GM18519 (cell line): ENCODE results near the gene HIPK2.
"Not testable (repeated sequence)": the region's sequence is repeated elsewhere in the genome, so short reads cannot be mapped to it uniquely, and the experiment has no call there.

Experiments
- ATAC-seq: cut with Tn5 transposase; IDR thresholded peaks from one replicate; pipeline ENCODE4 v1.9.1; 2021; ENCODE audit warnings: mild to moderate bottlenecking, moderate library complexity; ENCODE audit not compliant: unreplicated experiment, low FRiP score

HIPK2 gene

DNA sequence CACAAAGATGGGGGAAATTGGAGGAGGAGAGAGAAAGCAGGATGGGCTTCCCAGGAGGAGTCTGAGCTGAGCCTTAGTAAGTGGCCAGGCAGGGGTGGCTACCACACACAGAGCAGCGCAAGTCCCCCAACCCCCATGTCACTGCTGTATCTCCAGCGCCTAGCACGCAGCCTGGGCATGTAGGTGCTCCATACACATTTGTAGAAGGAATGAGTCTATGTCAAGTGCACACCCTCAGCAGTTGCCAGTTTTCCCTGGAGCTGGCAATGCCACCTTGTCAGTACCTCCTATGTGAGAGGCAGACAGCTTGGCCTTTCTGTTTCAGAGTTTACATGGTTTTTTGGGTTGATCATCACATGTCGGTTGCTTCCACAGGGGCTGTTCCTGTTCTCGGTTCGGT, 138.2 kb downstream of the HIPK2 start:
- ATAC-seq = no peak

DNA sequence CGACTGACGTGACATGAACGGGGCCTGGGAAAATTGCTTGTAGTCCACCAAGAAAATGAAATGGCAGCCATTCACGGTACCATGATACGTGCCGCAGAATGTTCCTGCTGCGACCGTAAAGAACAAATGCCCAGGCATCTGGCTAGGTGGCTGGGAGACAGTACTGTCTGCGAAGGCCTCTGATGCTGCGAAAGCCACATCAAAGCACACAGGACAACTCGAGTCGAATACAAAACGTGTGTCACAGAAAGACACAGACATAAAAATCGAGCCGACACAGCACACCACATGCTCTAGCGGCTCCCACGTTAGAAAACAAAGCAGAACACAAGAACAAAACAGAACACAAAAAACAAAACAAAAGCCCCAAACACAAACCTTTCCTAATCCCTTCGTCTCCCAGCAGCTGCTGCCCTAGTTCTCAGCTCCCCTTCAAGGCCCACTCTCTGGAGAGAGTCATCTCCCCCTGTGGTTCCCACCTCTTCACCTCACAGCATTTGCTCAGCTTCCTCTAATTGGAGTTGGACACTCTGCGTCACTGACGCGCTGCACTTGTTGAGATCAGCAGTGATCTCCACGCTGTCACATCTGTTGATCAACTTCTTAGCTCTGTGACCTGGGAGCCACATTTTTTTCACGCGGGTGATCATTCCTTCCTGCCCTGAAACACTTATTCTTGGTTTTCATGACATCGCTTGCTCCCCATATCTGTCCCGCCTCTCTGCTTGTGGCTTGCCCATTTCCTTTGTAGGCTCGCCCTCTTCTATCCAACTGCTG, 142.1 kb downstream of the HIPK2 start:
- ATAC-seq = no peak

DNA sequence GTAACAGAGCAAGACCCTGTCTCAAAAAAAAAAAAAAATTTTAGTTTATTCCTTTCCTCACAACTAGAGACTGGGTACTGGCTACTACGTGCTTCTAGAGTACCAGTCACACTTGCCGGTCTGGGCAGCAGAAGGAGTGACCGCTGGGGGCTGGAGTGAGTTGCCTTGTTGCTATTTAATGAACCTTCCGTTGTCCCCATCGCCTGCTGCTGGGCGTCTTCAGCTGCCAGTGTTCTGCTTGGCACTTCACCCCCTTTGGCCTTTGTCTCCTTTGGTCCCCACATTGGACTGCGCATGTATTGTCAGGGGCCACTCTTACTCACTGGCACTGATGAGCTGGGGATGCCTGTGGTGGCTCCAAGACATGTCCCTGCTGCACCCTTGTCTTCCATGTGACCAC, 143.7 kb downstream of the HIPK2 start:
- ATAC-seq = no peak

DNA sequence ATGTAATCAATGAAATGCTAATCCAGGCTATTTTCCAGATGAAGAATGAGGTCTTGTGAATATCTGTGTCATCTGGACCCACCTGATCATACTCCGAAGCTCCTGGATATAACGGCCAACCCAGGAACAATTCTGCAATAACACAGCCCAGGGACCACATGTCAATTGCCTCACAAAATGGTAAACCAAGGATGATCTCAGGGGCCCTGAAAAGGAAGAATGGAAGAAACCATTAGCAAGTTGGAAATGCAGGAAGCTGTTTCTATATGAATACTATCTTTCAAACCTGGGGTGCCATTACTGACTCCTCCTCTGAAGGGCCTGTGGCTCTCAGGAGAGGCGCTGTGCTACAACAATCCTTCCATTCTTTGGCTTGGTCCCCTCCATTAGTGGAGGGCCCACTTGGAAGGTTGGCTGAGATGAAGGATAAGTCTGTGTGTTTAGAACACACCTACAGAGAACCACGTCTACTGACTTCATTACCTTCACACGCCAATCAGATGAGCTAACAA, 146.2 kb downstream of the HIPK2 start:
- no peak for ATAC-seq

DNA sequence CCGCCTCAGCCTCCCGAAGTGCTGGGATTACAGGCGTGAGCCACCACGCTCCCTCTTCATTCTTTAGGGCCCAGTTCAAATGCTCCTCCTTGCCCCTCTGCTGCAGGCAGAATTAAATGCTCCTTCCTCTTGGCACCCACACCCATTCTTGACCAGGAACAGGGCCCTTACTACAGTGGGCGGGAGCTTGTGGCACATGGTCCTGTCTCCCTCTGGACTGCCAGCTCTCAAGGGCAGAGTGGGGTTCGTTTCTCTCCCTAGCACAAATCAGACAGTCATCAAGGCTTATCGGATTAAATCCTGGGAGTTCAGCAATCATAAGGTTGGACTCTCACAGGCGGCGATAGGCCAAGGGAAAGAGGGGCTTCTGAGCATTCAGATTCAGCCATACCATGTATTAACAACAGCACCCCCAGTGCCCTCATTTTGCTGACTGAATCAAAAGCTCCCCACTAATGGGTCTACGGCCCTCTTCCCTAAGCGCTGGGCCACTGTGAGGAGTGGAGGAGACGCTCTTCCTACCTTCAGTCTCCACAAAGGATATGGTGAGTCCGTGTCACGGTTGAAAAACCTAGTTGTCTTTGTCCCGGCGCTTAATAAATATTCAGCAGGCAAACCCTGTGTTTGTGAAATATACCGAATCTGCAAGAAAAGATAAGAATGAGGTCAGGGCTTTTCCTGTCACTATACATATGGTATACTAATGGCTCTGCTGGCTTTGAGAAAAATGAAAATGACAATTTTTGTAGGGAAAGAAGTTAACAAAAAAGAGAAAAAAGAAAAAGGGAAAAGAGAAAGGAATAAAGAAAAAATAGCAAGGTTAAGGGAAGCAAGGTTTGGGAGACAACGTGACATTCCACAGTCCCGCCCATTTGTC, 146.9 kb downstream of the HIPK2 start:
- ATAC-seq = no peak

DNA sequence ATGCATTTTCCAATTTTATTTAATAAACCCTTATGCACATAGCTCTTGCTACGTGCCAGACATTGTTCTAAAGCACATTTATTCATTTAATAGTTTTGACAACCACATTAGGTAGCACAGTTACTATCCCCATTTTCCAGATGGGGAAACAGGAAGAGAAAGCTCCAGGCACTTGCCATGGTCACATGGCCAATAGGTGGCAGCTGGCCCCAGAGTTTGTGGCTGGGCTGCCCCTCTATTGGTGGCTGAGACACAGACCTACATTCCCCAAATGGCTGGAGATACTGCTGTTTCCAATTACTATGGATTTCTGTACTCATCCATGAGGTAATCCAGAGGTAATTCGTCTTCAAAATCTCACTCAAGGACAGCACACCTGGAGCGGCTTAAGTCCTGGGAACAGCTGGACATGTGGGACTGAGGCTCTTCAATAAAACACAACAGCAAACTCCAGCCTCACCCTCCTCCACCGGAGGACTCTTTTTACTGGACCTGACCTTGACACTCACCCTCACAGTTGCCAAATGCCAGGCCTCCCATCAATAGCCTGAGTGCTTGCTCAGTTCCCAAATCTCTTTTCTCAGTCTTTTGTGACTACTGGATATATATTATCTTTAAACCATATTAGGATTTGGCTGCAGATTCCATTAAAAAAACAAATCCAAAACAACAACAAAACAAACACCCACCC, 148.3 kb downstream of the HIPK2 start:
- no peak for ATAC-seq

DNA sequence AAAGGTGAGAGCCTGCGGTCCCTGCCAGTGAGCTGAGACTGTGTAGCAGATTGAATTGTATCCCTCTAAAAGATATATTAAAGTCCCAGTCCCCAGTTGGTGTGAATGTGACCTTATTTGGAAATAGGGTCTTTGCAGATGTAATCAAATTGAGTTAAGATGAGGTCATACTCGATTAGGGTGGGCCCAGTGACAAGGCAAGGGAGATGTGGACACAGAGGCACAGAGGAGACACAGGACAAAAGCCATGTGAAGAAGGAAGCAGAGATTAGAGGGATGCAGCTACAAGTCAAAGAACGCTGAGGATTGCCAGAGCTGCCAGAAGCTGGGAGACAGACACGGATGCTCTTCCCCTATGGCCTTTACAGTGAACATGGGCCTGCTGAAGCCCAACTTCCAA, 150.0 kb downstream of the HIPK2 start:
- no peak for ATAC-seq

DNA sequence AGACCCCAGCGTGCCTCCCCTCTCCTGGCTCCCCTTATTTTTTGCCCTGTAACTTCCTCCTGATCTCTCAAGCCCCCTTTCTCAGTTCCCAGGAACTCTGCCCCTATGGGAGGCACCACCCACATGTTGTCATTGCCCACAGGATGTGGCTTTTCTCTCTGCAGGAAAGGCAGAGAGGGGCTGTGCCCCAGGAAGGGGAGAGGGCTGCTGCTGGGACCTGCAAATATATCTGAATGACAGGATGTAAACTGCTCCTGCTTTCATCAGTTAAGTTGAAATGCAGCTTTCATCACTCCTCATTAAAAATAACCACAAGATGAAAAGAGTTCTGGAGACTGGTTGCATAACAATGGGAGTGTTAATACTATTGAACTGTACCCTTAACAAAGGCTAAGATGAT, 151.0 kb downstream of the HIPK2 start:
- ATAC-seq = no peak

DNA sequence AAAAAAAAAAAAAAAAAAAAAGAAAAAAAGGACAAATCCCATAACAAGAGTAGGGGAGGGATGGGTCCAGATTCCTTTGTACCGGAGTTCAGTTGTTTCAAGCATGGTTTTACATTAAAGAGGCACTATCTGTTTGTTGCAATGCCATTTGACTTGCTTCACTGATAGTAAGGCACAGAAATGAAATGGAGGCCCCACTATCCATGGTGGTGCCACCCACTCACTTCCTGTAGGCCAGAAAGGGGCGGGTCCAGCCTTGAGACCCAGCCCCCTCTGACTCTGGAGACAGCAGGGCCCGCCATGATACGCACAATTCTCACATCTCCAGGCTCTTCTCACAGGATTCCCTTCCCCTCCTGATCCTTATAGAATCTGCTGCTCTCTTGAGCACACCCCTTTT, 154.3 kb downstream of the HIPK2 start:
- no peak for ATAC-seq

DNA sequence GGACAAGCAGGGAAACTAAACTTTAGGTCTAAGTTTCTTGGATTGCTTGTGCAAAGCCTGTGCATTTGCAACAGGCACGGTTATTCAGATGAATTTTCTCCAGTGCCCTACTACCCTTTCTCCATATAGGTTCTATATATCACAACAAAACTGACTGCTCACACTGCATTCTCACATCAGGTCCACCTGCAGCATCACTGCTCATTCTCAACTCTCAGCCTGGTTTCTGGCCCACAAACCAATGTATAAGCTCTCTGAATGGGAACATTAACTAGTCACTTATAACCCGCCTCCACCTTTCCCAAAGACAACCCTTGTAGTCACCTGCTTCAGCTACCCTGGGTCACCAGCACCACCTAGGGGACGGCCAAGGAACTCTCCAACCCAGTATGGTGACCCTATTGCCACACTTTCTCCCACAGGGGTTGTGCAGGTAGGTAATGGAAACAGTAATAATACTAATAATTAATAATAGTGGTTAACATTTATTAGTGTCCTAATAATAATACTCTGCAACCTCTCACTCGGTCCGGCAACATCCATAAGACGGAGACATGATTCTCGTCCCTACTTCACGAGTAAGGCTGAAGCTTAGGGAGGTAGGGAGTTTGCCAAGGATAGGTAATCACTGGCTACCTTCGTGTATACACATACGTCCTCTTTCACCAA, 157.0 kb downstream of the HIPK2 start:
- no peak for ATAC-seq

DNA sequence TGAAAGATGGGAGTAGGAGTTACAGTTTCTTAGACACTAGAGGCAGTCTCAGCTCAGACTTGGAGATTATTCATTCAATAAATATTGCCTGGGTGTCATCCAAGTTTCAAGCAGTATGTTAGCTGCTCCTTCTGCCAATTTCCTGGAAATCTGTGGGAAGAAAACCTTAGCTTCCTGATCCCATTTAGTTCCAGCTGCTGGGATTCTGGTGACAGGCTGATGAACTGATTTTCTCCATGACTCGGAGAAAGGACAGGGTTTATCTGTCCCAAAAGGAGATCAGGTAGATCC, 158.5 kb downstream of the HIPK2 start:
- ATAC-seq = no peak

DNA sequence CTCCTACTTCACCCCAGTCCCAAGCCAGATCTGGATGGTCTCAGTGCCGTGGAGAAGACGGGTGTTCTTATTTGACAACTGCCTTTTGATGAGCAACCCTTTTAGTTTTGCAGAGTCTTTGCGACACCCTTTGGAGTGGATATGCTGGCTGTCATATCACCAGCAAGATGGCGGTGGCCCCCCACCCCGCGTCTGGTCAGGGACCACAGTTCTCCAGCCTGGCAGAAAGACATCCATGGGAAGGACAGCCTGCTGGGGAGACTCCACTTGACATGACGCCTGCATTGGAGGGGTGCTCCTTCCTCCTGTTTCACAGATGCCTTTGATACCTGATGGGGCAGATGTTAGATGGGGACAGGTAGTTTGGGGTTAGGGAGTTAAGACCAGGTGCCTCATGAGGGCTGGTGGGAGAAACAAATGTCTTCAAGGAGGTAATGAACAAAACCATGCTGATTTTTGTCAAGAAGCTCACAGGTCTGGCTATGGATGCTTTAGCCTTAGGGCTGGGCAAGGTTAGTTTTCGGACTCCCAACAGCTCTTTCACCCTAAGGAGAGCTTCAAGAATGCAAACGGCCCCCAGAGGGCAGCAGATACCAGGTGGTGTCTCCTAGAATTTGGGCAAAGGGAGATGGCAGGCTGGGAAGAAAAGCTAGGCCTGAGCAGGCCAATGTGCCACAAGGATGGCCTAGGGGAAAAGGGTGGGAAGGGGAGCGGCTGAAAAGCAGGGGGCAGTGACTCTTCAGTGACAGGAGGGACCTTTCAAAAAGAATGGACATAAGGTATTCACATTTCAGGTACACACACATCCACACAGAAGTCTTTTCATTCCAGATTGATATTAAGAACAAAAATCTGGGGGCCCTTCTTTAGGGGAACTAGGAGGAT, 159.1 kb downstream of the HIPK2 start:
- ATAC-seq = no peak

DNA sequence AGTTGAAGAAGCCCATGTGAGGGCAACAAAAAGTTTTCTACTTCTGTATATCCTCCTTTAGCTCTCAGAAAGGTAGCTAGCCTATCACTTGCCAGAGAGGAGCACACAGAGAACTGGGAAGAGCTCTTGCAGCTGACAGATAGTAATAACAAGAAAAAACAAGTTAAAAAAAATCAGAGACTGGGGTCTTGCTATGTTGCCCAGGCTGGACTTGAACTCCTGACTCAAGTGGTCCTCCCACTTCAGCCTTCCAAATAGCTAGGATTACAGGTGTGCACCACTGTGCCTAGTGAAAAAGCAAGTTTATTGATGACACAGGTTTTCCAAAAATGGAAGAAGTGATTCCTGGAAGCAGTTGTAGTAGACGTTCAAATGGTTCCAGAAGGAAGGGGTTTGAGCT, 160.7 kb downstream of the HIPK2 start:
- ATAC-seq = no peak

DNA sequence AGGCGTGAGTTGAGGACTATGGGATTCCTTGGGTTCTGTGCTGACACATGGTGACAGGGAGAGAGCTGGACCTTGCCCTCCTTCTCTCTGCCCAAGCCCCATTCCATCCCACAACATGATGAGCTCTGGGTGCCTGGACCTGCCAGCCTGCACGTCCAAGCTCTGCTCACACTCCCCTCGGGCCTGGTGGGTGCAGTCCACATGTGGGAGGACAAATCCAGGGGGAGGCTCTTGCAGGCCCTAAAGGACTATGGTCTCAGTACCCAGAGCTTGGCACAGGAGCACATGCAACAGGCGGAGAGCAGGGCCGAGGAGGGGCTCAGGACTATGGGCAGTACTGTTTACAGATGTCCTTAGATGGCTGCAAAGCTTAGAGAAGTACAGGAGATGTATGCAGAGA, 162.9 kb downstream of the HIPK2 start:
- ATAC-seq = no peak

DNA sequence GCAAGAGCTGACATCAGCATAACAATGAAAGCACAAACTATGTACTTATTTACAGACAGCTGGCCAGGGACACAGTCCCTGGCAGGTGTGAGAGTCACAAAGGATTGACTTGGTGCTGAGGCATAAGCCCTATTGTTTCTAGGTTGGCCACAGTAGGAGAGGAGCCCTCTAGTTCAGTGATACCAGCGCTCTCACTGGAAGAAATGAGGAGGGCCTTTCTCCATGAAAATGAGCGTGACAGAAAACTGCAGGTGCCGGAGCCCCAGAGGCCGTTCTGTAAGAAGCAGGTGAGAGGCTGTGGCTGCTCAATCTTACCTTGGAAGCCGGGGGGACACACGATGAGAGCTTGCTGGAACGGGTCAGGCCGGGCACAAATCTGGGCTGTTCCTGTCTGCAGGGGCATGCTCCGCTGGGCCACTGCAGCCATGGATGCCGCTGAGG, 163.8 kb downstream of the HIPK2 start:
- no peak for ATAC-seq

DNA sequence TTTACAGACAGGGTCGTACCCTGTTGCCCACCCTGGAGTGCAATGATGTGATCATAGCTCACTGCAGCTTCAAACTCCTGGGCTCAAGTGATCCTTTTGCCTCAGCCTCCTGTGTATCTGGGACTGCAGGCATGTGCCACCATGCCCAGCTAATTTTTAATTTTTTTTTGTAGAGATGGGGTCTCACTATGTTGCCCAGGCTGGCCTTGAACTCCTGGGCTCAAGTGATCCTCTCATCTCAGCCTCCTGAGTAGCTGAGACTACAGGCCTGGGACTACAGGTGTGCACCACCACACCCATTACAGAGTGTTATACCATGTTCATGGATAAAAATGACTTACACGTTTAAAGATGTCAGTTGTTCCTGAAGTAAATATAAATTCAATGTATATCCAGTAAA, 166.2 kb downstream of the HIPK2 start:
- ATAC-seq = not testable (repeated sequence)

DNA sequence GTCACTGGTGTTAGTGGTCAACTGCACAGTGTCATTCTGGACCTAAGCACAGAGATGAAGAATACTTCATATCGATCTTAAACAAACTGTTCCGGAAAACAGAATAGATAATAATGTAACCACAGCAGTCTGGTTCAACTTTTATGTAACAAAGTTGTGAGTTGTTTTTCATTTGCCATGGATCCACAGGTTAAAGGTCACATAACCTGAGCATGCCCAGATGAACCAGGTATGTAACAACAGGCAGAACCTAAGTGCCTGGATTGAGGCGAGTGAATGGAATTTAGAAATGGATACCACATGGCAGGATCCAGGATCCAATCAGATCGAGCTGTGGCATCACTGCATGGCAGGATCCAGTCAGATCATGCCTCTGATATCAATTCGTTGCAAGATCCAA, 167.2 kb downstream of the HIPK2 start:
- ATAC-seq = no peak

DNA sequence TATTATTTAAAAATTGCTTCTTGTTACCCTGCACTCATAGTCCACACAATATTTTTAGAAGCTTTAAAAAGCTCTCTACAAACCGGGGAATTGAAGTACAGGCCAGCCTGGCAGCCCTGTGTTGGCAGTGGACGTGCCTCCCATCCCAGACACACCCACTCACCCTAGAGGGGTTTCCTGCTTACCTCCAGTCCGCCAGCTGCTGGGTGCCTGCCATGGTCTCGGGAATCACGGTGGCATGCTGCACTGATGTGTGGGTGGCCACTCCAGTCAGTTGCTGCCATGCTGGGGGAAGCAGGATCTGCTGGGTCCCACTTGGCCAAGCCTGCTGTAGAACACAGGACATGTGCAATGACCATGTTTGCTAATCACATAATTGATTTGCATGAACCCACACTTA, 173.9 kb downstream of the HIPK2 start:
- ATAC-seq = no peak

DNA sequence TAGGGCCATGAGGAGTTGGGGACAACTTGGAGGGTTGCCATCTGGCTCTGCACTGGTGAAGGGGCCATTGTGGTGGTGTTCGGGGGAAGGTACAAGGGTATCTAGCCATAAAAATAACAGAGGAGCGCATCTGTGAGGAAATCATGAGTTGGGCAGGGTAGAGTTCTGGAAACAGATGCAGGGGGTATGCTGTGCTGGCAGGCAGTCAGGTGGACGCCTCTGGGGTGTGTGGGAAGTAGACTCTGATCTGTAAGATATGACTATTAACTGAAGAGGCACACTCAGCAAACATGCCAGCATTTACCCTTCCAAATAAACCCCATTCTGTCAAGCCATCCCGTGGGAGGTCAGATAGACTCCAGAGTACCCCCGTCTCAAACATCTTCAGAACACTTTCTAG, 174.5 kb downstream of the HIPK2 start:
- no peak for ATAC-seq
